KOPT-K1 (cell line): ENCODE results near the gene THAP3.

Source experiments
- H3K27ac ChIP-seq: fragments of 200-600 bp; sonication (generic); 2 replicates; pipeline ENCODE4 v1.5.1; 2016; ENCODE audit warnings: antibody characterized with exemption, mild to moderate bottlenecking, low read depth, low read length; ENCODE audit not compliant: poor library complexity, severe bottlenecking
- H3K36me3 ChIP-seq: fragments of 200-600 bp; sonication (generic); 2 replicates; pipeline ENCODE4 v1.5.1; 2017; ENCODE audit warnings: antibody characterized with exemption, mild to moderate bottlenecking, low read length, moderate library complexity; ENCODE audit not compliant: insufficient read depth
- H3K9me3 ChIP-seq: fragments of 200-600 bp; sonication (generic); 2 replicates; pipeline ENCODE4 v1.5.1; 2017; ENCODE audit warnings: antibody characterized with exemption, low read length, mild to moderate bottlenecking; ENCODE audit not compliant: insufficient read depth, poor library complexity, severe bottlenecking

Gene THAP3

DNA sequence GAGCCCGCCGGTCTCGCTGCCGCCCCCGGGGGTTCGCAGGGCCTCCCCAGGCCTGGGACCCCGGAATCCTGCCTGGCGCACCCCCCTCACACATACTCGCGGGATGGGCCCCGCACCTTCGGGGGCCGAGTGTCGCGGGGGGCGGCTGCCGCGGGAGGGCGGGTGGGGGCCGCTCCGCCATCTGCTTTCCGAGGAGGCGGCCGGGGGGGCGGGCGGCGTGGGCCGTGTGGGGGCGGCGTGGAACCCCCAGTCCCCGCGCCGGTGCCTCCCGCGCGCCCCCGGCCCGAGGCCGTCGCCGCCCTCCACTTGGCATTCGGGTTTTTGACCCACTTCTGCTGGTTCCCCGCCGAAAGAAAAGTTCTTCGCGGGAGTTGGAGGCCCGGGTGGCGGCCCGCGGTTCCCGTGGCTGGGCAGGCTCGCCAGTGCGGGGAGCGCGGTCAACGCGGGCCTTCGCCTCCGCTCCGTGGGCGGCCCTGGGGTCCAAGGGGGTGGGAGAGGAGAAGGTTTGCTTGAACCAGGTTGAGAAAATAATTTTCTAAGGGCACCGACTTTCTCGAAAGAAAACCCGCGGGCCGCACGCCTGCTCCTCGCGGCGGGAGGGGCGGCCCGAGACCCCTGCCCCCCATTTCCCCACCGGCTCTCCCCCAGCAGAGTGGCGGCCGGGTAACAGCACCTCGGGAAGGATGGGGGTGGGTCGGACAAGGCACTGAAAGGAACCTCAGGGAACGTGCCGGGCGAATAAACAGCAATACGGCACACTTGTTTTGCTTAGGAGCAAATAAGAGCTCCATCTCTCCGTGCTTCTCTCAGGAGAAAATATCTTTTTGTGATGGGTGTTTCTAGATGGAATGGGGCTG lies 9.5 kb upstream of the THAP3 start:
- Histone ChIP-seq H3K27ac (no peak overlapping the region), H3K36me3 (peaks cover 38% of the 10 kb centered on the region), H3K9me3 (no peaks in the 10 kb centered on the region)

DNA sequence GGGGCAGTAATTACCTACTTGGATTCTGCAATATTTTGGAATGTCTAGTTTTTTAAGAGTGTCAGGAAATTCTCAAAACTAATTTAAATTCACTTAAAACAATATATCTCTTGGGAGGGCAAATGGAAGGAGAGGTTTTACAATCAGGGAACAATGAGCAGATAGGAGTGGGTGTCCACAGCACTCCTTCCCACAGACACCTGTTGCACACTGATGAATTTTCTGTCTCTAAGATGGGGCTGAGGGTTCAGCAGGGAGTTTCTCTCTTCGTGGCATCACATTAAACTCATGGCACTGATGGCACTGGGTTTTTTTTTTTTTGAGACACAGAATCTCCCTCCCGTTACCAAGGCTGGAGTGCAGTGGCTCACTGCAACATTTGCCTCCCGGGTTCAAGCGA lies 5.6 kb upstream of the THAP3 start:
- Histone ChIP-seq H3K36me3 (peaks cover 76% of the 10 kb centered on the region), H3K27ac (no peak overlapping the region)

GRCh38 chr1:6621429-6622391 lies 3.0 kb upstream of the THAP3 start:
- no peak overlapping the region for H3K27ac ChIP-seq

More for the DNA sequence above, 5.6 kb upstream of the THAP3 start:
- no peaks in the 10 kb centered on the region for H3K9me3 ChIP-seq

DNA sequence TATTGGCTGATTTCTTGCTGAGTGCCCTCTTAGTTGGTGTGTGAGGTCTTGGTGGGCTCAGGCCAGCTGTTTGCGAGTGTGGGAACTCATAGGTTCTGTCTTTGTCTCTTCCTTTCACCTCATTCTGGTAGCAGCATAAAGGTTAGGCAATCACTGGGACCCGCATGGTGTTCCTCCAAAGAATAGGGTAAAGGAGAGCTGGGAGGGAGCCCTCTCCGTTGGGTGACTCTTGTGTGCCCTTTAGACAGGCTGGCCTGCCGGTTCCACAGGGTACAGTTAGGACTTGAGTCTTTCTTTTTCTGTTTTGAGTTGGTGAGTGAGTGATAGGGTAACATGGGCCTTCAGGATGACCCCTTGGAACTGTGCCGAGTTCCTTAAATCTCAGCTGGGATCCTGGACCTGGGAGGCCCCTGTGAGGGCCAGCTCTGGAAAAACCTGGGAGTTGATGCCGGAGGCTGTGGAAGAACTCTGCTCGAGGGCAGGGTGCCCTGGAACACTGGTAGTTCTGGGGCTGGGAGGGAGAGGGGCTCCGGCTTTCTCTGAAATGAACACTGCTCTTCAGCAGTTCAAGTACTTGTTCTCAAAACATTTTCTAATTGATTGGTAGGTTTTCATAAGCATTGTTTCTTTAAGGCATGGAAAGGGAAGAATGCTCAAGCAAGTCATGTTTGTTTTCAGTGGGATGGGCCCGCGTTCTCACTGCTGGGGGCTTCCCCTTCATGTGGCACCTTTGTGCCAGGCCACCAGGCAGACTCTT lies 2.1 kb upstream of the THAP3 start:
- Histone ChIP-seq H3K36me3 (peaks cover 78% of the 10 kb centered on the region), H3K27ac (no peak overlapping the region), H3K9me3 (no peaks in the 10 kb centered on the region)

More at GRCh38 chr1:6621429-6622391, 3.0 kb upstream of the THAP3 start:
- Histone ChIP-seq H3K36me3 (peaks cover 78% of the 10 kb centered on the region), H3K9me3 (no peaks in the 10 kb centered on the region)

DNA sequence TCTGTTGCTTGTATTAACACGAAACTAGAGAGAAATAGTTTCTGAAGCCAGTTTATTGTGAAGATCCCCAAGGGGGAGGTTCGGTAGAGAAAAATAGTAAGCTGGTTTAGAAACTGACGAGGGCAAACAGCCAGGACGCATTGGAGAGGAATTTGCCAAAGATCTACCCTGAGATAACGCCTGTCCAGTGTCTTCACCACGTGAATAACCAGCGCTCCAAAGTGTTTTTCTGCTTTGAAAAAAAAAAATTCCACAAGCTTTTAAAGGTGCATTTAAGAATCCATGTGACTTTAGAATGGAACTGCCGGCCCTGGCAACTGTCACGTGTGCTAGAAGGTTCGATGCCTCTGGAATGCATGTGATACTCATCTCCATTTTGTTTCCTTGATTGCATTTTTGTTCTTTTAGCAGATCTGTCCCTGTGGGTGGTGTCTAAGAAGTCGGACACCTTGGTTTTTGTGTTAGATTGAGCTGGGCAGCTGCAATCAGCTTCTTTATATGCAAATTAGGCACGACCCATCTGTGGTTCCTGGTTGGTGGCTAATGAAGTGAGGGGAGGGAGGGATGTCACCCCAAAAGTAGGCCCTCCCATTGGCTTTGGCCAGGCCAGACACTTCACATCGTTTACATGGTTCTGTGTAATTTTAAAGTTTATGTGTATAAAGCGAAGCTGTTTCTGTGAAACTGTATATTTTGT lies 1.3 kb upstream of the THAP3 start:
- Histone ChIP-seq H3K9me3 (no peaks in the 10 kb centered on the region), H3K36me3 (peaks cover 78% of the 10 kb centered on the region), H3K27ac (no peak overlapping the region)

DNA sequence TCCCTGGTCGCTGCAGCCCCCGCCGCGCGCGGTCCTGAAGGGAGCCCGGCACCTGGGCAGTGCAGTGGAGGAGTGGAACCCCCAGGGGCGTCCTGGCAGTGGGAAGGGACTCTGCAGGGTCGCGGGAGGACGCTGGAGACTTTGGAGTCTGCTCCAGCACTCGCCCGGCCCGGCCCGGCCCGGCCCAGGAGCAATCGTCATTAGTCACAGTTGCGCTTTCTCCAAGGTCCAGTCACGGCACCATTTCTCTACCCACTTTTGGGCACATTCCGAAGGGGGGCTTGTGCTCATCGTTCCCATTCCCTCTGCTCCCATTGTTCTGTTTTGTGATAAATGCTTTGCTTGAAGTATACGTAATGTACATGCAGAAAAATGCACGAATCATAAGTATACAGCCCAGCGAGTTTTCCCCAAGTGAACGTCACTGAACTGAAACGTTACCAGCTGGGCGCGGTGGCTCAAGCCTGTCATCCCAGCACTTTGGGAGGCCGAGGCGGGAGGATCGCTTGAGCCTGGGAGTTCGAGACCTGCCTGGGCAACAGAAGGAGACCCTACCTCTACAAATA lies 999 bp downstream of the THAP3 start:
- H3K27ac ChIP-seq = peak overlapping the region; percentile 70
- peaks cover 76% of the 10 kb centered on the region for H3K36me3 ChIP-seq
- no peaks in the 10 kb centered on the region for H3K9me3 ChIP-seq

- Histone ChIP-seq H3K9me3 (no peaks in the 10 kb centered on the region), H3K36me3 (peaks cover 68% of the 10 kb centered on the region), H3K27ac (no peak overlapping the region)
These were observed 2.4 kb downstream of the THAP3 start for GRCh38 chr1:6627031-6627430.

GRCh38 chr1:6627841-6628545 lies 3.3 kb downstream of the THAP3 start:
- Histone ChIP-seq H3K9me3 (no peaks in the 10 kb centered on the region), H3K27ac (no peak overlapping the region), H3K36me3 (peaks cover 68% of the 10 kb centered on the region)

DNA sequence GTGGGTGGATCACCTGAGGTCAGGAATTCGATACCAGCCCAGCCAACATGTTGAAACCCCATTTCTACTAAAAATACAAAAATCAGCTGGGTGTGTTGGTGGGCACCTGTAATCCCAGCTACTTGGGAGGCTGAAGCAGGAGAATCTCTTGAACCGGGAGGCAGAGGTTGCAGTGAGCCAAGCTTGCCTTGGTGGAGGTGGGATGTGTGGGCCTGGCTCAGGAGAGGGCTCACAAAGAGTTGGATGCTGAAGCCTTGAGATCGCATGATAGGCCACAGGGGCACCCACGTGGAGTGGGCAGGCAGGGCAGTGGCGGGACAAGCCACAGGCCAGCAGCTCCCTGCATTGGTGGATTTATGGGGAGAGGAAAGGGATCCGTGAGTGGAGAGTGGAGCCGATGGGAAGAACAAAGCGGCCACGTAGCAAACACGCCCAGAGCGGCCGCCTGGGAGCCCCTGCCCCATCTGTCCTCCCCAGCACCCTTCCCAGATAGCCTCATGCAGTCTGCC lies 4.4 kb downstream of the THAP3 start:
- Histone ChIP-seq H3K9me3 (no peaks in the 10 kb centered on the region), H3K36me3 (peaks cover 68% of the 10 kb centered on the region), H3K27ac (no peak overlapping the region)

- no peaks in the 10 kb centered on the region for H3K9me3 ChIP-seq
- no peak overlapping the region for H3K27ac ChIP-seq
- H3K36me3 ChIP-seq = peaks cover 75% of the 10 kb centered on the region
These were observed 5.4 kb downstream of the THAP3 start for GRCh38 chr1:6630027-6630426.

DNA sequence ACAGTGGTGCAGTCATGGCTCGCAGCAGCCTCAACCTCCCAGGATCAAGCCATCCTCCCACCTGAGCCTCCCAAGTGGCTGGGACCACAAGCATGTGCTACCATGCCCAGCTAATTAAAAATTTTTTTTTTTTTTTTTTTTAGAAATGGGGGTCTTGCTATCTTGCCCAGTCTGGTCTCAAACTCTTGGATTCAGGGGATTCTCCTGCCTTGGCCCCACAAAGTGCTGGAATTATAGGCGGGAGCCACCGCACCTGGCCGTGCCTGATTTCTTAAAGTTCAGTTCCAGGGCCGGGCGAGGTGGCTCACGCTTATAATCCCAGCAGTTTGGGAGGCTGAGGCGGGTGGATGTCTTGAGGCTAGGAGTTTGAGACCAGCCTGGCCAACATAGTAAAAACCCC lies 6.4 kb downstream of the THAP3 start:
- H3K9me3 ChIP-seq = no peaks in the 10 kb centered on the region
- no peak overlapping the region for H3K27ac ChIP-seq
- peaks cover 85% of the 10 kb centered on the region for H3K36me3 ChIP-seq

DNA sequence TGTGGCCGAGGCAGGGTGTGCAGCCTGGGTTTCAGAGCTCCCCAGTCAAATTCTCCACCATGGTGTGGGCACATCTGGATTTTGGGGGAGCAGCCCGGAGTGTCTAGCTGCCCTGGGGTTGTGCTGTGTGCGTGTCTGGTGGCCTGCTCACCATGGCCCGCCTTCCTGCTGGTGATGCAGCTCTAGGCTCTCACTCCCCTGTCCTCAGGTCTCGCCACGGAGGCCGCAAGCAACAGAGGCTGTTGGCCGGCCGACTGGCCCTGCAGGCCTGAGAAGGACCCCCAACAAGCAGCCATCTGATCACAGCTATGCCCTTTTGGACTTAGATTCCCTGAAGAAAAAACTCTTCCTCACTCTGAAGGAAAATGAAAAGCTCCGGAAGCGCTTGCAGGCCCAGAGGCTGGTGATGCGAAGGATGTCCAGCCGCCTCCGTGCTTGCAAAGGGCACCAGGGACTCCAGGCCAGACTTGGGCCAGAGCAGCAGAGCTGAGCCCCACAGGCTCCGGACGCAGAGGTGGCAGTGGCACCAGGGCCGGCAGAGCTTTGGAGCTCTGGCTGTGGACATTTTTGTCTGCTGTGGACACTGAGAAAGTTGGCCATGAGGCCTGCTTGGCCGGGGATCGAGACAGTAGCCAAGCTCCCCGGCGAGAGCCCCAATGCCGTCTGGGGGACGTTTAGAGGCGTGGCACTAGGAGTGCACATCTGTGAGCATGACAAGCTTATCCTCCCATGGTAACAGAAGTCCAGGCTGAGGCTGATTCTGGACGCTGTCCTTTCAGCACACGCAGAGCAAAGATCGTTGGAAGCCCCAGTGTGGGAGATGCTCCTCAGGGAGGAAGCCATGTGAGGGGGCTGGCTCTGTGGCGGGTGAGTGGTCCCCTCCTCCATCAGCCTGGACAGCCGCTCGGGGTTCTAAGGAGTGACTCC lies 8.2 kb downstream of the THAP3 start:
- H3K27ac ChIP-seq = no peak overlapping the region
- no peaks in the 10 kb centered on the region for H3K9me3 ChIP-seq
- H3K36me3 ChIP-seq = peaks cover 90% of the 10 kb centered on the region
